Dedifferentiated amniotic fluid mesenchymal stem cell (primary cell): ENCODE measurements around the gene SEC24B.
"Not testable (repeated sequence)": the region's sequence is repeated elsewhere in the genome, so short reads cannot be mapped to it uniquely, and the experiment has no call there.

Experiments used
- DNase-seq: peaks from one replicate; pipeline ENCODE4 v3.0.0-alpha.2; 2016; ENCODE audit errors: extremely low spot score

The SEC24B gene

DNA sequence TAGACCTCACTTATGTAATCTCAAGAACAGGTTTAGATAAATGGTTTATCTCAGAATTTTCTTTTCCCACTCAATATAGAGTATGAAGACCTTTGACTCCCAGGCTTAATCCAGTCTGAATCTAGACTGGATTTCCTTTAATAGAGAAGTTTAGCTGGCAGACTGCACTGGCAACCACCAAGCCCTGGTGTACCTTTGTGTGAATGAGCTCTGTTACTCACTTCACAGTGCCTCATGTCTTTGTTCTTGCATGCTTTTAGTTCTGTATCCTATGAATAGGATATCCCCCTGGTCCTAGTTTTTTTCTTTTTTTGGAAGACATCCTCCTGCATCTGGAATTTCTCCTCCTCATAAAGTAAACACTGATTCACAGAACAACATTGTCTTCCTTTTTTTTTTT lies 73.3 kb downstream of the SEC24B start:
- DNase-seq = no peak

- no peak for DNase-seq
Measured at GRCh38 chr4:109510687-109511086, 77.1 kb downstream of the SEC24B start.

GRCh38 chr4:109511414-109511813 lies 77.8 kb downstream of the SEC24B start:
- DNase-seq = no peak

DNA sequence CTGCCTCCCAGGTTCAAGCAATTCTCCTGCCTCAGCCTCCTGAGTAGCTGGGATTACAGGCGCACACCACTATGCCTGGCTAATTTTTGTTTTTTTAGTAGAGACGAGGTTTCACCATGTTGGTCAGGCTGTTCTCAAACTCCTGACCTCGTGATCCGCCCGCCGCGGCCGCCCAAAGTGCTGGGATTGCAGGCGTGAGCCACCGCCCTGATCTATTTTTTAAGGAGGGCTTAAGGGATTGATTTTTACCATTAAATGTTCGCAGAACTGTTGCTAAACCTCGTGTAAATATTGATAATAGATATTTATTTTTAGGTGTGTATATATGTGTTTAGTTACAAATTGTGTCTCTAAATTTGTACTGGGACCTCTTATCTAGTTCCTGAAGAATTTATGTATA lies 79.8 kb downstream of the SEC24B start:
- DNase-seq = not testable (repeated sequence)

DNA sequence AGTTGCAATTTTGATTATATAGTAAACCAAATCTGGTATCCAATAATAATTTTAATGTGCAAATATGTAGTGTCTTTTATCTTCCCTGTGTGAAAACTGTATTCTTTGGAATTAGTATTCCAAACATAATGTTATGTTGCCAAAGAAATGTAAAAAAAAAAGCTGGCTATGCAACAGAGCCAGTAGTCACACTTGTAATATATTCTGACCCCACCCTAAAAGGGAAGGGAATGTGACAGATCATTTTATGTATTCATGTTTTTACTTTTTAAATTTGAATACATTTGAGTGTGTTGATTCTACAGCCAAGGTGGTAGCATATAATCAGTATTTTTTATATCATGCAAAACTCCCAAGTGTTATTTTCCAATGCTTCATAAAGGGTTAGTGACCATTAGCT lies 98.6 kb downstream of the SEC24B start:
- DNase-seq = no peak

- no peak for DNase-seq
Measured at GRCh38 chr4:109545401-109545800, 111.8 kb downstream of the SEC24B start.

DNA sequence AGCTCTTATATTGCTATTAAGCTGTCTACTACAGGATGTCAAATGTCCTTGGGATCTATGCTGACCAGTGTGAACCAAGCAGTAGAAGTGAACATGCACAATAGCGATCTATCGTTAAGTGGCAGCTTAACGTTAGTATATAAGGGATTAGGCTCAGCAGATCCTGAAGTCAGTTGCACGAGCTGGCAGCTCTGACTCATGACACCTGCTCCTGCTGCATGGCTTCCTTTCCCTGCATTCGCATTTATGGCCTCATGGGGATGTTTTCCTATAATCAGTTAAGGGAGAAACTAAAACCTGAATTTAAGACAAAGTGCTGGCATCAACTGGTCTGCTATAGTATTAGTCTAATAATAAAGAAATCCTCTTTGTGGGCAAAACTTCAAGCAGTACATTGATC lies 113.8 kb downstream of the SEC24B start:
- DNase-seq = no peak

- peak; percentile 21 for DNase-seq
Measured at GRCh38 chr4:109548655-109549054, 115.0 kb downstream of the SEC24B start.

DNA sequence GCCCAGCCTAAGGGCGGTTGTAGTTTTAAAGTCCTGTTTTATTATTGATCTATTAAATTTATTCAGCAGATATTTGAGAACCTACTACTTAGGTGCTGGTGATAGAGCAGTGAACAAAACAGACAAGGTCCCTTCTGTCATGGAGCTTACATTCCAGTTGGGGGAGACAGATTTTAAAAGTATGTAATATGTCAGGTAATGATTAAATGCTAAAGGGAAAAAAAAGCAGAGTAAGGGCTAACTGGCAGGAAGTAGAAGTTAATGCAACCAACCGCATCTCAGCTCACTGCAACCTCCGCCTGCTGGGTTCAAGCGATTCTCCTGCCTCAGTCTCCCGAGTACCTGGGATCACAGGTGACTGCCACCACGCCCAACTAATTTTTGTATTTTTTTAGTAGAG lies 118.6 kb downstream of the SEC24B start:
- no peak for DNase-seq

DNA sequence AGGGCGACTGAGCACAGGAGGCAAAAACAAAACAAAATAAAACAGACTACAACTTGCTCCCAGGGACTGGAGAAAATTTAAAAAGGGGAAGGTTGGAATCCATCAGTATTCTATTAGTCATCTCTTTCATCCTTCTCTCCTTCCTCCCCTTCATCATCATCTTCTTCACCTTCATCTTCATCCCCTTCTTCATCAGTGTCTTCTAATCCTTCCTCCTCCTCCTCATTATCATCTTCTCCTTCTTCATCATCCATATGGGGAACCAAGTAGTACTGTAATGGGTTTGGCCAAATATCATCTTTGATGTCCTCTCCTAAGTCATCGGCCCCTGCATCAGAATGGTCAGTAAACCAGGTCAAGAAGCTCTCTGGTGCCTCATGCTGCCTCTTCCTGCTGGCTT lies 119.5 kb downstream of the SEC24B start:
- DNase-seq = no peak

DNA sequence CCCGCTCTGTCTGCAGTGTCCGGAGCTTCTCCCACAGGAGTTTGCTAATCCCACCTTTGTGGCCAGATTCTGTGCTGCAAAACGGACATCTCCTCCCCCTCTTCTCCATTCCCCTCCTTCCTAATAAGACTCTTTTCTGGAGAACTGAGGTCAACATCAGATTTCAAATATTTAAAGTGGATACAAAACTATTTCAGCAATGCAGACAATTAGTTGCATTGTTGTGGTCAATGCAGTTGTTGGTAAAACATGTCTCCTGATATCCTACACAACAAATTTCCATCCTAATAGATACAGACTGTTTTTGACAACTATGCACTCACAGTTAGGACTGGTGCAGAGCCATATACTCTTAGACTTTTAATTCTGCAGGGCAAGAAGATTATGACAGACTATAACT lies 121.4 kb downstream of the SEC24B start:
- no peak for DNase-seq

DNA sequence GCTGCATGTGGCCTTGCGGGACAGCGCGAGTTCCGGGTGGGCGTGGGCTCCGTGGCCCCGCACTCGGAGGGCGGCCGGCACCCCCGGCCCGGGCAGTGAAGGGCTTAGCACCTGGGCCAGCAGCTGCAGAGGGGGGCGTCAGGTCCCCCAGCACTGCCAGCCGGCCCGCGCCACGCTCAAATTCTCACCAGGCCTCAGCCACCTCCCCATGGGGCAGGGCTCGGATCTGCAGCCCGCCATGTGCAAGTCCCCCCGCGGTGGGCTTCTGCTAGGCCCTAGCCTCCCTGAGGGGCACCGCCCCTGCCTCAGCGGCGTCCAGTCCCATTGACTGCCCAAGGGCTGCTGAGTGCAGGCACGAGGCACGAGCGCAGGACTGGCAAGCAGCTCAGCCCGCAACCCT lies 123.8 kb downstream of the SEC24B start:
- no peak for DNase-seq

GRCh38 chr4:109558095-109558494 lies 124.5 kb downstream of the SEC24B start:
- DNase-seq = not testable (repeated sequence)

DNA sequence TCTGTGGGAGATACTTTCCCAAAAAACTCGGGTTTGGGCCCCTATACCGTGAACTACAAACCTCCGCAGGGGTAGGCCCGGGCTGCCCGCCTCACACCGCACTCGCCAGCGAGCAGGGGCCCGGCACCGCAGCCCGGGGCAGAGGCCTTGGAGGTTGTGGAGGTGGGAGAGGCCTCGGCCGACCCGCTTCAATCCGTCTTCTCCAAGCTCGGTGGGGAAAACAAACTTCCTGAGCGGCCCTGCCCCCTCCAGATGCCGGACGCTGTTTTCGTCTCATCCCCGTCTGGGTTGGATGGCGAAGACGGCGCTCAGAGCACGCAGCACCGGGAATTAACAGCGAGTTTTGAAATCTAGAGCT lies 126.0 kb downstream of the SEC24B start:
- no peak for DNase-seq

DNA sequence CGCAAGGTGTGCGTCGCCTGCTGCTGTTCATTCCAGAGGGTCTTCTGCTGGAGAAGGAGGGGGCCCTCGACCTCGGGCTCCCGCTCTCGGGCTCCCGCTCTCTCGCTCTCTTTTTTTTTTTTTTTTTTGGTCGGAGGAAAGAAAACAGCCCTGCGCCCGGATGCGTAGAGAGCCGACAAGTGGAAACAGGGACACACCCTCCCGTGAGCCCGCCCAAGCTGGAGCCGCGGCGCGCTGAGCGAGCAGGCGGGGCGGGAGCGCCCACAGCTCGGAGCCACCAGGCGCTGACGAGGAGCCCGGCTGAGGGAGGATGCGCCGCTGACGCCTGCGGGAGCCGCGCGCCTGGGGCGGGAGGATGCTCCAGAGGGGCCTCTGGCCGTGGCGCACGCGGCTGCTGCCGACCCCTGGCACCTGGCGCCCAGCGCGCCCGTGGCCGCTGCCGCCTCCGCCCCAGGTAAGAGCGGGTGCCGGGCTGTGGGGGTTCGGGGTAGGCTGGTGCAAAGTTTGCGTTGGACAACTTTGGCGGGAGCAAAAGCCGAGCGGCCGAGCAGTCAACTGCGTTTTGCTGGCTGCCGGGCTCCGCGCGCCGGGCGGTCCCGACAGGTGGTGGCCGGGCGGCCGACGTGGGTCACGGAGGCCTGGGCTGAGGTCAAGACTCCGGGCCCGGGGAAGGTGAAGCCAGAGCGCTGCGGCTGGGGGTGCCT lies 126.5 kb downstream of the SEC24B start, which contains the start of gene MCUB:
Gene MCUB (plus strand): TSS at position 264 of the 704 bp plus-strand sequence. CDS start 92 bp downstream, at position 356.
- peak; percentile 72 for DNase-seq

DNA sequence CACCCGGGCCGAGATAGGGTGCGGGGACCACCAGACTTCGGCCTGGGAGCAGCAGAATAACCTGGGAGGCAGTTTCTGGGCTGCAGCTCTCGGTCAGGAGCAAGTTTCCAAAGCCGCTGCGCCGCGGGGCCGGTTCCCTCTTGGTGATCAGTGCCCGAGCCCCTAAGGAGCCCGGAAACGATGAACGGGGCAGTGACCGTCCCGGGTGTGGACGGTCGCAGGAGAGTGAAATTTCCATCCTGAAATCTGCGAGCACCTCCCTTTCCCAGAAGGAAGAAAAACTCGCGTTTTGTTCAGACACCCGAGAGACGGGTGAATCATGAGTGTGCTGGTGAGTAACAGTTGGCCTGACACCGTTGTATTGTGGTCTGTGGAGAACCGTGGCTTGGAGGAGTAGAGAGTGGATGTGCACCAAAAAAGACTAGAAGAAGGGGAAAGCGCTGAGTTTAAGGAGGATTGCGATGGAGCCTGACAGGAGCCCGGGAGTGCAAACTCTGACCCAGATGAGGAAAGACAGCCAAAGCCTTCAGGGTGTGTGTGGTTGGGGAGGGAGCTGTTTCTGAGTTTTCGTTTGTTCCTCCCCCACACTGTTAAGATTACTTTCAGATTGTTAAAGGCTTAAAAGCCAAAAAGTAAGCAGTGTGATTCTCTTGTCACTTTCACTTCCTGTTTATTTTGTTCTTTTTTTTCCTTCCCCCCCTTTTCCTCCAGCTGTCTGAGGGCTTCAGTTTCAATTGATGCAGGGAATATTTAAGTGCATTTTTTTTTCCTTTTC lies 127.3 kb downstream of the SEC24B start:
- peak; percentile 61 for DNase-seq

- no peak for DNase-seq
Measured at GRCh38 chr4:109562457-109563239, 129.0 kb downstream of the SEC24B start.

DNA sequence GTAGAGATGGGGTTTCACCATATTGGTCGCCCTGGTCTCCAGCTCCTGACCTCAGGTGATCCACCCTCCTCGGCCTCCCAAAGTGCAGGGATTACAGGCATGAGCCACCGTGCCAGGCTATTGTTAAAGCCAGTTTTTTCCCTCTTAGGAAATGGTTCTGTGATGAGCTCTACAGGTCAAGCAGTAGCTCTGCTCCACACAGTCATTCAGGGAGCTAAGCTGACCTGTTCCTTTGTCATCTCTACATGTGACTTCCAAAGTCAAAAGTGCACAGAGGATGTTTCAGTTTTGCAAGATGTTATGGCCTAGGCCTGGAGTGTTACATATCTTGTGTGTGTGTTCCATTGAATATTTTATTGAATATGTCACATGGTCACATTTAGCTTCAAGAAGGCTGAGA lies 137.9 kb downstream of the SEC24B start:
- DNase-seq = no peak

DNA sequence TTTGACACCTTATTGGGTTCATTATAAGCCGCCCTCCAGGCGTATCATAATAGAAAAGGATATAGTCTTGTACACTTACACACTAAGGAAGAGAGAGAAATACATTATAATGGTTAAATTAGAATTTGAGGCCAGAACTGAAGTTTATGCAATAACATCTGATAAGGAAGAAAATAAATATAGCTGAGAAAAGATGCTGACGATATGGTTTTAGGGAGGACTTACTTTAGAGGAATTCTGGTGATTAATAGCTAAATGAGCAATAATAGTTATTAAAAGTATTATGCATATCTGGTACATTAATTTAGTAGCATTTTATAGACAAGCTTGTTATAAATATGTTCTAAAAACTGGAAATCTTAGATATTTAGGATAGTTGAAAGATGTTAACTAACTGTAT lies 138.5 kb downstream of the SEC24B start:
- no peak for DNase-seq

GRCh38 chr4:109574443-109574850 lies 140.8 kb downstream of the SEC24B start:
- DNase-seq = no peak

DNA sequence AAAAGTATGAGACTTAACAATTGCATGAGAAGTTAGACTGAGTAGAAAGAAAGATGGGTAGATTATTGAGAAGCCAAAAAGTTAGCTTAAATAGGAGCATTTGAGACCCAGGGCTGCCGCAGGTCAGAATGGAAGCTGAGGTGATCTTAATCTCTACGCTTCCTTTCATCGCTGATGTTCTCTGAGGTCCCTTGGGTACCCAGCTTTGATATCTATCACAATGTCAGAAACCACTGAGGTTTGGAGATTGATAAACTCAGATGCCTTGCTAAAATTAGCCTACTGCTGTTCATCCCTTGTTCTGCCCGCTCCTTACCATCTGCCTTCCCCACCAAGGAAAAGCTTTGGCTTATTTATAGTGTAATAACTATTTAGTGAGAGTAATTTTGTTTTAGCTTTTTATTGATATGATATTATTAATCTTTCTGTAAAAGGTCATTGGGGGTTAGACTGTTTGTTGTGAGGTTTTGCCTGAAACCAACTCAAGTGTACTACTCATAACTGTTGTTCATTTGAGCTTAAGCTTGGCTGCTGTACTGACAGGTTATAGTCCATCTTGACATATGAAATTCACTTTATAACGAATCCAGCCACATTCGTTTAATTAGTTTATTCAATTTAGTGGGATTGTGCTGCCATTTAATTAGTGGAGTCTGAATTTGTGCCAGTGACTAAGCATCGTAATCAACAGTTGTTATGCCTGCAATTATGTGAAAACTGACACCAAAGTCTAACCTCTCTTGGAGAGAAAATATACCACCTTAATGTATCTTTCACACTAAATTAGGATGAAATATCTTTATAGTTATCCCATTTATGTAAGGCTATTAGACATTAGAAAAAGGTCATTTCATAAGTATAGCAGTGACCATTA lies 141.6 kb downstream of the SEC24B start:
- DNase-seq = no peak

- DNase-seq = no peak
Measured at GRCh38 chr4:109576462-109576861, 142.8 kb downstream of the SEC24B start.
